ENCODE measurements around the gene TUT1.
A peak's percentile ranks its signal among the peaks of the same experiment; 100 is the strongest.
"Not testable (repeated sequence)": the region's sequence is repeated elsewhere in the genome, so short reads cannot be mapped to it uniquely, and the experiment has no call there.

The TUT1 gene, protein sequence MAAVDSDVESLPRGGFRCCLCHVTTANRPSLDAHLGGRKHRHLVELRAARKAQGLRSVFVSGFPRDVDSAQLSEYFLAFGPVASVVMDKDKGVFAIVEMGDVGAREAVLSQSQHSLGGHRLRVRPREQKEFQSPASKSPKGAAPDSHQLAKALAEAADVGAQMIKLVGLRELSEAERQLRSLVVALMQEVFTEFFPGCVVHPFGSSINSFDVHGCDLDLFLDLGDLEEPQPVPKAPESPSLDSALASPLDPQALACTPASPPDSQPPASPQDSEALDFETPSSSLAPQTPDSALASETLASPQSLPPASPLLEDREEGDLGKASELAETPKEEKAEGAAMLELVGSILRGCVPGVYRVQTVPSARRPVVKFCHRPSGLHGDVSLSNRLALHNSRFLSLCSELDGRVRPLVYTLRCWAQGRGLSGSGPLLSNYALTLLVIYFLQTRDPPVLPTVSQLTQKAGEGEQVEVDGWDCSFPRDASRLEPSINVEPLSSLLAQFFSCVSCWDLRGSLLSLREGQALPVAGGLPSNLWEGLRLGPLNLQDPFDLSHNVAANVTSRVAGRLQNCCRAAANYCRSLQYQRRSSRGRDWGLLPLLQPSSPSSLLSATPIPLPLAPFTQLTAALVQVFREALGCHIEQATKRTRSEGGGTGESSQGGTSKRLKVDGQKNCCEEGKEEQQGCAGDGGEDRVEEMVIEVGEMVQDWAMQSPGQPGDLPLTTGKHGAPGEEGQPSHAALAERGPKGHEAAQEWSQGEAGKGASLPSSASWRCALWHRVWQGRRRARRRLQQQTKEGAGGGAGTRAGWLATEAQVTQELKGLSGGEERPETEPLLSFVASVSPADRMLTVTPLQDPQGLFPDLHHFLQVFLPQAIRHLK

DNA sequence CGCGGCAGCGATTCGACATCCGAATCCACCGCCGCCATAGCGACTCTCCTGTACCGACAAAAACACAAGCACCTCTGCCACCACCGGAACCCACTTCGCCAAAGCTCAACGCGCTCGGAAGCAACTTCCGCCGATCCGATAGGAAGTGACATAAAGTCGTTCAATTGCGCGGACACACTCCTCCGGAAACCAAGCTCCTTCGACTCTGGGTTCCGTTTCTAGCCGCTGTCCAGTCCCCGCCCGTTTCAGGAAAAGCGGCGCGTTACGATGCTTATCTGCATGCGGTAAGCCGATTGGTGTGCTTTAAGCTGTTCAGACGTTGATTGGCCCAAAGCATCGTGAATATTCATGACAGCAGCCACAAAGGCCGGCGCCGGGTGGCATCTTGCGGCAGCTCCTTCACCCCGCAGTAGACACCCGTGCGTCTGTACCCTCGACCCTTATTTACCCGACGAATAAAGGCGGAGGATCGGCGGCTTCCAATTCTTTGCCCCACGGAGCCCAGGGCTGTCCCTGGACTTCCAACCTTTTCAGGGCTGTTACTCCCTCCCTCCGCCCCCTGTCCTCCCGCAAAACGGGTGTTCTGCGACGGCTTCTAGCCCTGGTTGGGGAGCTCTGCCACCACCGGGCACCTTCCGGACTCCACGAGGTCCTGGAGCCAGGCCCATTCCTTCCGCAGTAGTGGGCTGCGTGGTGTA lies at the start of gene TUT1:
Gene TUT1, minus strand, starts transcription at position 76 of the 698 bp plus-strand sequence. Its CDS starts 38 bp downstream, at position 38.
- DNase-seq (ENCODE audit: low spot score), result peak; percentile 95

DNA sequence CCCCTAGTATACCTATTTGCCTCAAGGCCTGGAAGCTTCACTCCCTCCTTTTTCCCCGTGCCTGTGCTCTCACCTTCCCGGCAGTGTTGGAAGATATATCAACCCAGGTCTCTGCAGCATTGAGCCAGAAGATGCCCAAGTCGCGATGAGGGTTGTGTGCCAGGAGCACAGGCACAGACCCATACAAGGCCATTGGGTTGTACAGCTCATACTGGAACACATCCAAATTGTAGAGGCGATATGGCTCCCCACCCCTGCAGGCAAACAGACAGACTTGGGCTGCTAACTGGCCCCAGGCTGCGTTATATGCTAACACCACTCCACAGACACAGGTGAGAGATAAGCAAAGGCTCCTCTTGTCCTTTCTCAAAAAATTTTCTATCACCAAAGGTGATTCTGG lies 41.2 kb upstream of the TUT1 start:
- no peak for DNase-seq (ENCODE audit: low spot score)

DNA sequence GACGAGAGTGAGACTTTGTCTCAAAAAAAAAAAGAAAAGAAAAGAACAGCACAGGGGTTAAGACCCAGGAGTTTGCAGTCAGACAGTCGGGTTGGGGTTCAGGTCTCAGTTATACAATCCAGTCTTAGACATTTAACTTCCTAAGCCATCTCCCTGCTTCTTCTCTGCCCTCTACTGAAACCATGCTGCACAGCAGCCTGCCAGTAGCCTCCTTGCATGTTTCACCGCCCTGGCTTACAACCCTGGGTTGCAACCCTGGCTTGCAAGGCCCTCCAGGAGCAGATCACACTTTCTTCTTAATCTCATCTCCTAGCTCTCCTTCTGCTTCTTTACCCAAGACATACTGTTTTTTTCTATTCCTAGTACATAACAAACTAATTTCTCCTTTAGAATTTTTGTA lies 36.4 kb upstream of the TUT1 start:
- DNase-seq (ENCODE audit: low spot score), result no peak

DNA sequence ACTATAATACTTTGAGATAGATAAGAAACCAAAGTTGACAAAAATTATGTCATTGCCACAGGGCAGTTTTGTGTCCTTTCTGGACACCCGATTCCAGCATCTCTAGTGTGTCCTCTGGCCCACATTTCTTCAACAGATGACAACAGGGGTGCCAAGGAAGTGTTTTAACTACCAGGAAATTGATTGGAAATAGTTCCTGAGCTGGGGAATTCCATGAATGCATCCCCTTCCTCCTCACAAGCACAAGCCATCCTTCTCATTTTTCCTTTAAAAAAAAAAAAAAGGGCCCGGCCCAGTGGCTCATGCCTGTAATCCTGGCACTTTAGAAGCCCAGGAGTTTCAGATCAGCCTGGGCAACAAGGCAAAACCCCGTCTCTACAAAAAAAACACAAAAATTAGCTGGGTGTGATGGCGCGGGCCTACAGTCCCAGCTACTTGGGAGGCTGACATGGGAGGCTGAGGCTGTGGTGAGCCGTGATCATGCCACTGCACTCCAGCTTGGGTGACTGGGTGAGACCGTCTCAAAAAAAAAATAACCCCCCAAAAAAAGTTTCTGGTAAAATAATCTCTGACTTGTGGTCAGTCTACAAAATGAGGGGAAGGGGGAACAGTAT lies 31.3 kb upstream of the TUT1 start:
- no peak for DNase-seq (ENCODE audit: low spot score)

DNA sequence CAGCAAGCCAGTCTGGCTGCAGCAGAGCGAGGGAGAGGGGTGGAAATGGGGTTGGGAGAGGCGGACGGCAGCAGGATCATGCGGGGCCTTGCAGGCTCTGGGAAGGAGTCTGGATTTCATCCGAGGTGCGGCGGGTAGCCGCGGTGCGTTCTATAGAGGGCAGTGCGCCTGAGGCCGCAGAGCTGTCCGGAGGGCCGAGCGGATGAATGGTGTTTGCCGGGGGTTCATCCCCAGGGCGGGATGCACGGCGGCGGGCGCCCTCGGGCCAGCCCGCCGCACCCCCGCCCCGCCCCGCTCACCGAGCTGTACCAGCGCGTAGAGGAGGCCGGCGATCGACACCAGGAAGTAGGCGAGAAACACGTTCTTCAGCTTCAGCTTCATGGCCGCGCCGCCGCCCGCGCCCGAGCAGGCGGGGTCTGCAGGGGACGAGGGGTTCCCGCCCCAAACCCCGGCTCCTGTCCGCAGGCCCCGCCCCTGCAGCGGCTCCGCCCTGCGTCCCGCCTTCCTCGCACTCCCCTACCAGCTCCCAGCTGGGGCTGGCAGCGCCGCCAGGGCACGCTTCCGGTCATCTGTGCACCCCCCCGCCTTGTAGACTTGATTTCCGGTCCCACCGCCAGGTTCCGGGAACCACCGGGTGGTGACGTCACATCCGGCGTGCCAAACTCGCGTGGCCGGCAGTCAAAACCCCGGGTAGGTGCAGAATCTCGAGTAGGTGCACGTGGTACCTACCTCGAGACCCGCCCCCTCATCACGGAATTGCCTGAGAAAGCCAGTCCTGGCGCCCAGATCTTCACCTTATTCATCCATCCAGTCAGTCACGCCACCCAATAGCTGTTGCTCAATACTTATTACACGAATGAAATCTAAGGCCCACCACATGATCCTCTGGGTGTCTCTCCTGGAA lies 30.5 kb upstream of the TUT1 start, which contains the start of gene B3GAT3:
Gene B3GAT3, minus strand, starts transcription at position 420 of the 904 bp plus-strand sequence. Its CDS starts 39 bp downstream, at position 381.
- peak; percentile 98 for DNase-seq (ENCODE audit: low spot score)

DNA sequence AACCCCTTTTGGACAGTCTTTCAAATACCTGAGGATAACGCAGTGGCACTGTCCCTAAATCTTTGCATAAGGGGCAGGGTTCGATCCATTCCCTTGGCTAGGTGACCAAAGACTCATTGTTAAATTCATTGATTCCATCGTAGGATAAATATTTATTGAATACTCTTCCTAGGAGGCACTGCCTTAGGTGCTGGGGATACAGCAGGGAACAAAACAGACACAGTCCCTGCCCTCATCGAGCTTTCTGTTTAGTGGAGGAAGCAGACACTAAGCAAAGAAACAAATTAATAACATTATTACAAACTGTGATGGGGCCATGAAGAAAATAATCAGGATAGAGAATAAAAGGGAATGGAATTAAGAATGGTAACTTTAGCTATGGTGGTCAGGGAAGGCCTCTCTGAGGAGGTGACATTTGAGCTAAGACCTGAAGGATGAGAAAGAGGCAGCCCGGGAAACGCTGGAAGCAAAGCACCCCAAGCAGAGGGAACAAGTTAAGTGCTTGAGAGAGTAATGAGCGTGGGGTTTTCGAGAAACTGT lies 29.8 kb upstream of the TUT1 start:
- DNase-seq (ENCODE audit: low spot score), result no peak

DNA sequence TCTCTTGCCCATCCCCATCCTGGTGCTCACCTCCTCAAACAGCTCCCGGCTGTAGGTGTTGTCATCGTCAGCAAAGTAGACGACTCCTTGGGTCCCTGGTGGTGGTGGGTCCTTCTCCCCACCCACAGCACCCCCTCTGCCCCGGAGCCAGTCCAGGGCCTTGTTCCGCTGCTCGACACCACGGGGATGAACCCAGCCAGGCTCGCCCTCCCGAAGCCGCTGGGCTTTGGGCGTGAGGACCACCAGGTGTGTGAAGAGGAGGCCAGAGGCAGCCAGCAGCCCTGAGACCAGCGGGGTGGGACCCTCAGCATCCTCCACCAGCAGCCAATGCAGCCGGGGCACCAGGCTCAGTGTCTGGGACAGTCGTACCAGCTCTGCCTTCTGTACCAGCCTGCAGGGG lies 25.6 kb upstream of the TUT1 start:
- not testable (repeated sequence) for DNase-seq (ENCODE audit: low spot score)

DNA sequence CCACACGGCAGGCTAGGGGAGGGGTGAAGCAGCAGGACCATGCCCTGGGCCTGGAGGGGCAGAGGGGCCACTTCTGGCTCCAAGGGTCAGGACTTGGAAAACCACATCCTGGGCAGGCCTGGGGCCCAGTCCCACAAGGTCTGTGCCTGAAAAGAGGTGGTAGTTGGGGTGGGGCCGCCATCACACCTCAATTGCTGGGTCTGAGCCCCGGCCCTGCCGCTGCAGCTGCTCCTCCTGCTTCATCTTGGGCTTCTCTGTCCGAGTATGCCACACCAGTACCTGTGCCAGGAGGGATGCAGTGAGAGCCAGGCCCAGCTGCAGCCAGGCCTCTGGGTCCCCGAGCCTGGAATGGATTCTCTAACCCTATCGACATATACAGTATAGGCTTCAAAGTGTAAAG lies 24.2 kb upstream of the TUT1 start:
- no peak for DNase-seq (ENCODE audit: low spot score)

DNA sequence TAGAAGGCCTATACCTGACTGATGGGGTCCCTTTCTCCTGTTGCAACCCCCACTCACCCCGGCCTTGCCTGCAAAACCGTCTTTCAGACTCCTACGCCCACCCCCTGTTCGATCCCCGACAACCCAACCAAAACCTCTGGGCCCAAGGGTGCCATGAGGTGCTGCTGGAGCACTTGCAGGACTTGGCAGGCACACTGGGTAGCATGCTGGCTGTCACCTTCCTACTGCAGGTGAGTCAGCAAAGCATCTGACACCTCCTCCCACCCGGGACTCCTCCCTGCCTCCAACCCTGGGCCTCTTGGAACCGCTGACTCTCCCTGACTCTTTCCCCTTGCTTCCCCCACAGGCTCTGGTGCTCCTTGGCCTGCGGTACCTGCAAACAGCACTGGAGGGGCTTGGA lies 23.0 kb upstream of the TUT1 start:
- no peak for DNase-seq (ENCODE audit: low spot score)

DNA sequence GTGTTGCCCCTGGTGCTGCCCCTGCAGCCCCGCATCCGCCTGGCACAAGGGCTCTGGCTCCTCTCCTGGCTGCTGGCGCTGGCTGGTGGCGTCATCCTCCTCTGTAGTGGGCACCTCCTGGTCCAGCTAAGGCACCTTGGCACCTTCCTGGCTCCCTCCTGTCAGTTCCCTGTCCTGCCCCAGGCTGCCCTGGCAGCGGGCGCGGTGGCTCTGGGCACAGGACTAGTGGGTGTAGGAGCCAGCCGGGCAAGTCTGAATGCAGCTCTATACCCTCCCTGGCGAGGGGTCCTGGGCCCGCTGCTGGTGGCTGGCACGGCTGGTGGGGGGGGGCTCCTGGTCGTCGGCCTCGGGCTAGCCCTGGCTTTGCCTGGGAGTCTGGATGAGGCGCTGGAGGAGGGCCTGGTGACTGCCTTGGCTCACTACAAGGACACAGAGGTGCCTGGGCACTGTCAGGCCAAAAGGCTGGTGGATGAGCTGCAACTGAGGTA lies 22.0 kb upstream of the TUT1 start:
- no peak for DNase-seq (ENCODE audit: low spot score)

DNA sequence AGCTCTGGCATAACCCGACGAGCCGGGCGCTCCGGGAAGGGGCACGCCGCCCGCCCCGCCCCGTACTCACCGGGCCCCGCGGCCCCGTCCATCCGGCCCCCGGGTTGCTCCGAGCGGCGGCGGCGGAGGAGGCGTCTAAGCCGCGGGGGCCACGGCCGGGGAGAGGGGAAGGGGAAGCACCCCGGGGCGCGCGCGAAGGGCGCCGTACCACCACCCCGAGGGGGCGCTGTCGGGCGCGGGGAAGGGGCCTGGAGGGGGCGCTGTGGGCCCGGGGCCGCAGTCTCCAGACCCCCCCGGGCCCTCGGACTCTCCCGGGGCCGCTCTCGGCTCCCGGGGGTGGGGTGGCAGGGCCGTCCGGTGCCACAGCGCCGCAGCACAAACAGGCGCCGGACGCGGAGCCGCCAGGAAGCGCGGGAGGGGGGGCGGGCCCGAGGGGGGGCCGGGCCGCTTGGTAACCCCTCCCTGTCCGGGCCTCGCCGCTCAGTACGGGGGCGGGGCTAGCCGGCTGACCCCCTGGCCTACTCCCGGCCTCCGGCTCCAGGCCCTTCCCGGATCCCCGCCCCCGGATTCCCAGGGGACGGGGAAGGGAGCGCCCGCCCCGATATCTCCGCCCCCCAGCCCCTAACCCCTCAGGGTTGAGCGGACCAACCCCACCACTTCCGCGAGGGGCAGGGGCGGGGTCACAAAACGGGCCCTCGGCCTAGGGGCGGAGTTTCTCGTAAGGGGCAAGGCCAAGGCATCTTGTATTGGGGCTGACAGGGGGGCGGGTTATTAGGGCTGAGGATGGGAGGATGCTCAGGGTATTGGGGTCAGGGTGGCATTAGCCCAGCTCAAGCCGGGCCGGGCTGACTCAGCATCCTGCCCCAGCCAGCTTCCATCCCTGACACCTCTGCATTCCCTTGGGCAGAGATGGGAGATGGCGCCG lies 21.3 kb upstream of the TUT1 start, which contains the start of the genes EML3 and ROM1:
Gene EML3, minus strand, starts transcription at position 410 of the 925 bp plus-strand sequence. Its CDS starts 318 bp downstream, at position 92.
Gene ROM1, plus strand, starts transcription at position 892 of the 925 bp plus-strand sequence. Its CDS starts 25 bp downstream, at position 917.
- peak; percentile 93 for DNase-seq (ENCODE audit: low spot score)

DNA sequence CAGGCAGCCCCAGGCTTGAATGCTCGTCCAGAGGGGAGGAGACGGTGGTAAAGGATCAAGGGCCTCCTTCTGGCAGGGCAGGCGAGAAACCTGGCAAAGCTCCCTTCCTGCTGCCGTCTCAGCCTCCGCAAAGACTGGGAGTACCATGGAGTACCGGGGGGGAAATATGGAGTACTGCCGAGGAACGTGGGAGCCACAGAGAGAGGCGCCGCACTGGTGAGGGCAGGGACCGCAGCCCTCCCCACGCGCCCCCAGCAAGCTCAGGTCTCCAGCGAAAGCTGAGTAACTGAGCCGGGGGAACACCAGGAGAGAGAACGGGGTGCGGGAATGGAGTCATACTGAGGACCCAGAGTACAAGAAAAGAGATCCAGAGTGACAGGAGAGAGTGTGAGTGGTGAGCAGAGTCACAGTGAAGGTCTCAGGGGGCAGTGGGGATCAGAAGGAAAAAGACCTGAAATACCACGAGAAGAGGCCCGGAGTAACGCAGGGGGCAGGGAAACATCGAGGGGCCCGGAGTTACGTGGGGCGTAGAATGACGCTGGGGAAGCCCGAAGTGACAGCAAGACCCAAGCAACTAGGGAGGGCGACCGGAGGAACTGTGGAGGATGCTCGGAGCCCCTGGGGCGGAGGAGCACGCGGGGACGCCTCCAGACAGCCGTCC lies 20.5 kb upstream of the TUT1 start:
- peak; percentile 79 for DNase-seq (ENCODE audit: low spot score)

DNA sequence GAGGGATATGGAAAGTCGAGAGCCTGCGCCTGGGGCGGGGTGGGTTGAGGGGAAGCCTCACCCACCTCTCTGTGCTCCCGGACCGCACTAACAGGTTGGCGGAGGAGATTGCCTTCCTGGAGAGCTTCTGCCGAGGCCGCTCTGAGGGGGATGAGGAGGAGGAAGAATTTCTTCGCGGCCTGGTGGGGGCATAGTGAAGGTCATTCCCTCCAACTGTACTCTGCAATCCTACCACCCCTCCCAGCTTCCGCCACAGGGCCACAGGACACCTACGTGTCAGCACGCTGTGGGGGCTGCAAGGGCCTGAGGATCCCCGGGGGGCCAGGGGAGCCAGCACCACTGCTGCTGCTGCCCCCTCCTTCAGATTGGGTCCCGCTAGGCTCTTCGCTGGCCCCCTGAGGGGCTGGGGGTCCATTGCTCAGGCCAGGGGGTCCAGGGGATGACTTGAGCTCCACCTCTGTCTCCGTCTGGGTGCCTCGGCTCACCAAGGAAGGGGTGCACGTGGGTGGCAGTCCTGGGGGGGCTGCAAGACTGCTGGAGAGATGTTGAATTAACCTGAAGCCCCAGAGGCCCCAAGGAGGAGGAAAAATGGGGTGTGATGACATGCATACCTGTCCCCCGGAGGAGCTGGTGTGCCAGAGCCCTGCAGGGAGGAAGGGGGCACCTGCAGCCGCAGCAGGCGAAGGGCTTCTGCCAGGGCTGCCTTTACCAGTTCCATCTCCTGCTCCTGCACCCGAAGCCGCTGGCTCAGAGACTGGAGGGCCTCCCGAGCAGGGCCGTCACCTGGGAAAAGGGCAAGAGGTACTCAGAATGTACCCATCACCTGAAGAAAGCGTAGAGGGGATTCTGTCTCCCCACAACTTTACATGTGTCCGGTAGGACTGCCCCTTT lies 19.7 kb upstream of the TUT1 start:
- no peak for DNase-seq (ENCODE audit: low spot score)

DNA sequence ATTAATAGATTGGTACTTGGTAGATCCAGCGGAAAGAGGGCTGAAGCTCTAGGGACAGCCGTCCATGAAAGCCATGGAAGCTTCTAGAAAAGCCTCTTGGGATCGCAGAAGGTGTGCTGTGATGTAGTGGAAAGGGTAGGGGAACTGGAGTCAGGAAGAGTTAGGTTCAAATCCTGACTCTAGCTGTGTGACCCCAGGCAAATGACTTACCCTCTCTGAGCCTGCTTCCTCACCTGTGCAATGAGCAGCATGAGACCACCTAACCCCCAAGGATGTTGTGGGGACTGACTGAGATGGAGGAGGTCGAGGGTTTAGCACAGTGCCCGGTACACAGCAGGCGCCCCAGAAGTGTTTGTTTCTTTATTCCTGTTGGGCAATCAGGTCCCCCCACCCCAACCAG lies 19.1 kb upstream of the TUT1 start:
- no peak for DNase-seq (ENCODE audit: low spot score)

DNA sequence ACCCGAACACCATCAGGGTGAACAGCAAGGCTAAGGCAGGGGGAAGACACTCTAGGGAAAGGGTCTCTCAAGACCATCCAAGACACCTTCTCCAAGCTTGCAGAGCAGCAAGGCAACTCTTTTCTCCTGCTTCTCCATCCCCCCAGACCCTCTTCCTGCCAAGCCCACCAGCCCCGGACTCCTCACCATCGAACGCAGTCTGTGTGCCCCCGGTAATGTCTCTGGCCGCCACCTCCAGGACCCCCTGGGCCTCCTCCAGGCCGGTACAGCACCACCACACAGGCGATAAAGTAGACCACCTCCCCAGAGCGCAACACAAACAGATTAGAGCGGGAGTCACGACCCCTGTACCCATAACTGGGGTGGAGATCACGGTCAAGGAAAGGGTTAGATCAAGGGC lies 17.5 kb upstream of the TUT1 start:
- no peak for DNase-seq (ENCODE audit: low spot score)

DNA sequence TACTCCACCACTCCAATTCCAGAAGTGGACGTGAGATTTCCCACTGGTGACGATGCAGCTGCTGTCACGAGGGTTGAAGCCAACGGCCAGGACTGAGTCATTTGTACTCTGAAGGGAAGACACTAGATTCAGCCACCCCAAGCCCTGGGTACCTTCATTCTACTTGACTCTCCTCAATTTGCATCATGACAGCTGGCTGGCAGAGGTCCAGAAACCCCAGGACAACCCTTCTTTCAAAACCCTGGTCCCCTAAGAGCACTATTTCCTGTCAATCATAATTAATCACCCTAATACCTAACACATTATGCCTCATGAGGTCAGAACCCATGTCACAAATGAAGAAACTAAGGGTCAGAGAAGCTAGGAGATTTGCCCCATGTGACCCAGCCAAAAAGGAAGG lies 16.4 kb upstream of the TUT1 start:
- DNase-seq (ENCODE audit: low spot score), result no peak

DNA sequence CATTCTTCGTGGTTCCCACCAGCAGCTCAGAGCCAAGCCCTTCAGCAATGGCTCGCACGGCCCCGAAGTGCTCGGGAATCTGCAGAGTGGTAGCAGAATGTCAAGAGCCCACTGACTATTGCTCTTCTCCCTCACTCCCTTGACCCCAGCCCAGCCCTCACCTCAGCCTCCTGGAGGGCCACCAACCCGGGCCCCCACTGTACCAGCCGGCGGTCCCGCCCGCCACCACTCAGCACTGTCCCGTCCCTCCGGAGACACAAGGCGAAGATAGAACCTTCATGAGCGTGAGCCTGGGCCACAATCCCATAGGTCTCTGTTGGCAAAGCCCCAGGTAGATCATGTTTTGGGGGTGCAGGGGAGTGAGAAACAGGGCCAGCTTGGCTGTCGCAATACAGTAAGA lies 14.6 kb upstream of the TUT1 start:
- no peak for DNase-seq (ENCODE audit: low spot score)
